Gastroesophageal sphincter (tissue), 4 donors: Measurements from ENCODE around the gene NNMT. TPM values are rescaled to one million over a fixed set of nuclear protein-coding genes. Genes with fewer than 3 reads are reported as not detected.

Source experiments
- ATAC-seq: fragments of 150-250 bp; one replicate; pipeline ENCODE4 v1.9.1; 2016; ENCODE audit warnings: mild to moderate bottlenecking, moderate library complexity
- H3K27ac ChIP-seq, 4 donors: fragments of 200-600 bp; sonication (generic) in 3 of 4; 1 replicate in 3 of 4; 2 replicates in 1 of 4; pipeline ENCODE4 v1.5.1; 2016 to 2019
- H3K27me3 ChIP-seq: fragments of 200-600 bp; sonication (generic); one replicate; pipeline ENCODE4 v1.5.1; 2019
- H3K36me3 ChIP-seq, 2 donors: fragments of 200-600 bp; sonication (generic); one replicate each; pipeline ENCODE4 v1.5.1; 2019; ENCODE audit warnings: control low read depth in 1 of 2
- H3K4me1 ChIP-seq, 3 donors: fragments of 200-600 bp; sonication (generic); 1 replicate in 2 of 3; 2 replicates in 1 of 3; pipeline ENCODE4 v1.5.1; 2016 to 2019; ENCODE audit warnings: control low read depth in 2 of 3
- H3K4me3 ChIP-seq, 2 donors: fragments of 200-600 bp; sonication (generic); one replicate each; pipeline ENCODE4 v1.5.1; 2019; ENCODE audit warnings: mild to moderate bottlenecking in 1 of 2, moderate library complexity in 1 of 2
- H3K9me3 ChIP-seq, 3 donors: fragments of 200-600 bp; sonication (generic); one replicate each; pipeline ENCODE4 v1.5.1; 2017 to 2019; ENCODE audit warnings: control low read depth in 2 of 3
- EP300 ChIP-seq: sonication (generic); formaldehyde crosslinking; IDR thresholded peaks from one replicate; pipeline ENCODE4 v1.6.1; 2017; ENCODE audit warnings: antibody characterized with exemption, mild to moderate bottlenecking
- POLR2A ChIP-seq, 2 donors: fragments of 450-650 bp; IDR thresholded peaks; one replicate each; pipeline ENCODE4 v1.6.1; 2017; ENCODE audit warnings: antibody characterized with exemption in 2 of 2, mild to moderate bottlenecking in 2 of 2, moderate library complexity in 1 of 2
- POLR2AphosphoS5 ChIP-seq: sonication (generic); formaldehyde crosslinking; IDR thresholded peaks from one replicate; pipeline ENCODE4 v1.6.1; 2017; ENCODE audit warnings: antibody characterized with exemption
- WGBS, 2 donors: methylation state at CpG; one replicate each; pipeline ENCODE4 v1.1.5; 2018; ENCODE audit warnings: low coverage in 1 of 2; 5-methylcytosine and 5-hydroxymethylcytosine counted together
- total RNA-seq, 4 donors: library from RNA; depleted of rRNA; stranded (reverse); fragments of >200 nt; gene quantifications; one replicate each; pipeline ENCODE4 v1.1.0, GENCODE V29; 2016
- TF ChIP-seq, protein P1 (sequence below), 4 experiments: fragments of 200-600 bp in 2 of 4; fragments of 450-650 bp in 2 of 4; sonication (generic) in 1 of 4; IDR thresholded peaks; one replicate each; pipeline ENCODE4 v1.5.1; 2017 to 2019; ENCODE audit warnings: antibody characterized with exemption in 4 of 4, mild to moderate bottlenecking in 2 of 4, moderate library complexity in 2 of 4

NNMT gene
- total RNA-seq, 4 donors from 2014 or later = 39.4 to 409 (median 243) TPM

DNA sequence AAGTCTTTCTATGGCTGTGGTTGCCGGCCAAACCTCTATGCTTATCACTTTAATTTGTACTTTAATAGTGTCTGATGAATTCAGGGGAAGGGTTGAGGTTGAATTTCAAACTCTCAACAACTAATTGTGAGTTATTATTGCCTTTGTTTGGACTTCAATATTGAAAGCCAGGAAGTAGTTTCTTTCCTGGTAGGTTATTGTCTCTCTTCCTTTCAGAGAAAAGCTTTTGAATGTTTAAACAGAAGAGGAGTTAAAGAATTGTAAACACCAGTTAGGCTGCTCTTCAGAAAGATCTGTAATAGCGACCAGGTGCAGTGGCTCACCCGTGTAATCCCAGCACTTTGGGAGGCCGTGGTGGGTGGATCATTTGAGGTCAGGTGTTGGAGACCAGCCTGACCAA is 22.2 kb downstream of the NNMT start:
- H3K27ac ChIP-seq = peak overlapping the region in 2 of 4 donors; percentile 0 to 41
- ATAC-seq = no peak

DNA sequence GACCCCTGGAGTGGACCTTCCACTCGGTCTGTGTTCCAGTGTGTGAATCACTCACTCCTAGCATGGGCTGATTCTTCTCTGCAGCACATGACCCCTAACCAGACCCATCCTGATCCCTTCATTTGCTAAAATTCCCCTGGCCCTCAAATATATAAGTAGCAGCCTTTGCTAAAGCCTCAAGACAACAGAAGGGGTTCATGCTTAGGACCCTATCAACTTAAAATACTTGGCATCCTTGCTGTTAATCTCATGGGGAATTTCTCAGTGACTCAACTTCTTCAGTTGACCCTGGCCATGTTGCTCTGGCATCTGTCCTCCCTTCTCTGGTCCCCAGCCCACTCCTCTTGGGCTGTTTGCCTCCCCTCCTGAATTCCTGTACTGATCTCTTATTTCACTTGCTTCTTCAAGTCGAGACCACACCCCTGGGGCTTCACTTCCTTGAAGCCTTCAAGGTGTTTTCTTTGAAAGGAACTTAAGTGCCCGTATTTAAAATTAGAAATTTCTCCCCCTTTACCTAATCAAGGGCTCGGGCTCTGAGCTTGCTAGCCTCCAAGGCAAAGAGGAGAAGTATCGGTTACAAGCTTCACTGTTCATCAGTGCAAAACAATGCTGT is 23.6 kb downstream of the NNMT start:
- no peak for ATAC-seq
- TF ChIP-seq EP300 = no peak
- TF ChIP-seq, protein P1, sequence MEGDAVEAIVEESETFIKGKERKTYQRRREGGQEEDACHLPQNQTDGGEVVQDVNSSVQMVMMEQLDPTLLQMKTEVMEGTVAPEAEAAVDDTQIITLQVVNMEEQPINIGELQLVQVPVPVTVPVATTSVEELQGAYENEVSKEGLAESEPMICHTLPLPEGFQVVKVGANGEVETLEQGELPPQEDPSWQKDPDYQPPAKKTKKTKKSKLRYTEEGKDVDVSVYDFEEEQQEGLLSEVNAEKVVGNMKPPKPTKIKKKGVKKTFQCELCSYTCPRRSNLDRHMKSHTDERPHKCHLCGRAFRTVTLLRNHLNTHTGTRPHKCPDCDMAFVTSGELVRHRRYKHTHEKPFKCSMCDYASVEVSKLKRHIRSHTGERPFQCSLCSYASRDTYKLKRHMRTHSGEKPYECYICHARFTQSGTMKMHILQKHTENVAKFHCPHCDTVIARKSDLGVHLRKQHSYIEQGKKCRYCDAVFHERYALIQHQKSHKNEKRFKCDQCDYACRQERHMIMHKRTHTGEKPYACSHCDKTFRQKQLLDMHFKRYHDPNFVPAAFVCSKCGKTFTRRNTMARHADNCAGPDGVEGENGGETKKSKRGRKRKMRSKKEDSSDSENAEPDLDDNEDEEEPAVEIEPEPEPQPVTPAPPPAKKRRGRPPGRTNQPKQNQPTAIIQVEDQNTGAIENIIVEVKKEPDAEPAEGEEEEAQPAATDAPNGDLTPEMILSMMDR (IDR thresholded peaks at IDR 0.05) = no peak
- TF ChIP-seq POLR2A (IDR thresholded peaks at IDR 0.05) = no peak
- no peak for TF ChIP-seq POLR2AphosphoS5
- H3K27me3 ChIP-seq = peaks cover 17% of the 10 kb centered on the region
- WGBS, 2 donors = 40 to 51% methylated on average over 1 to 3 of the region's 5 CpGs
- H3K4me3 ChIP-seq = no peak overlapping the region
- no peaks in the 10 kb centered on the region for H3K36me3 ChIP-seq
- peaks cover 0 to 18% (median 0%) of the 10 kb centered on the region in 3 donors for H3K4me1 ChIP-seq
- H3K9me3 ChIP-seq = no peaks in the 10 kb centered on the region
- H3K27ac ChIP-seq = no peak overlapping the region

More for the DNA sequence above, 22.2 kb downstream of the NNMT start:
- Histone ChIP-seq H3K9me3 (no peaks in the 10 kb centered on the region), H3K27me3 (peaks cover 24% of the 10 kb centered on the region), H3K36me3 (peaks cover 0 to 12% of the 10 kb centered on the region in 2 donors), H3K4me1 (peaks cover 0 to 18% (median 0%) of the 10 kb centered on the region in 3 donors), H3K4me3 (no peak overlapping the region)
- TF ChIP-seq POLR2A (IDR thresholded peaks at IDR 0.05) = no peak
- no peak for TF ChIP-seq POLR2AphosphoS5
- TF ChIP-seq, protein P1 (IDR thresholded peaks at IDR 0.05) = no peak
- no peak for TF ChIP-seq EP300
- WGBS, 2 donors = 38 to 48% methylated on average over 4 of the region's 4 CpGs

DNA sequence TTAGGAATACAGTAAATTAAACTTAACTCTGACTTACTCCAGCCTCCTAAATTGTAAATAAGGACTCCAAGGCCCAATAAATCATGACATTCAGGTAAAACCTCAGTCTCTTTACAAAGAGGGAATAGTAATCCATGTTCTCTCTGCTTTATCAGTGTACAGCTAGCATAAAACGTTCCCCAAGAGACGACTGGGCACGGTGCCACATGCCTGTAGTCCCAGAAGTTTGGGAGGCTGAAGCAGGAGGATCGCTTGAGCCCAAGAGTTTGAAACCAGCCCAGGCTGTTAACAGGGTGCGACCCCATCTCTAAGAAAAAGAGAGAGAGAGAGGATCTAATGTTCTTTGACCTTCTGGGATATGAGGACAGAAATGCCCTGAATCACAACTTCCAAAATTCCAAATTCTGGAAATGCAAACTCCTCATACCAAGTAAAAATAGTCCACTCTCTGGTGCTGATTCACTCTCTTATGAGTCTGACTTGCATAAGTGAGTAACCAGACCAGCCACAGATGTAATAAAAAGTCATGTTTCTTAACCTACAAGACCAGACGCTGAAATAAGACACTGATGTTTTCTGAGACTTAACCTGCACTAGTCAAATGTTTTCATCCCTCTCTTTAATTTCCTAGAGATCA is 25.5 kb downstream of the NNMT start:
- ATAC-seq = peak; percentile 54

DNA sequence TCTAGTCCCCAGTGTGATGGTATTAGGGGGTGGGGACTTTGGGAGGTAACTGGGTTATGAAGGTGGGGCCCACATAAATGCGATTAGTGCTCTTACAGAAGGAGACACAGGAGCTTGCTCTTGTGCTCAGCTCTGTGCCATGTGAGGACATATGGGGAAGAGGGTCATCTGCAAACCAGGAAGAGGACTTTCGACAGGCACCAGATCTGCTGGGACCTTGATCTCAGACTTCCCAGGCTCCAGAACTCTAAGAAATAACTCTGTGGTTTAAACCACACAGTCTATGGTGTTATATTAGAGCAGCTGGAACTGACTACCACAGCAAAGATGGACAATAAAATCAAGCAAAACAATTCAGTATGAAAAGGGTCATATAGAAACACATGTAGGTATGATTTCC is 26.7 kb downstream of the NNMT start:
- H3K9me3 ChIP-seq = no peaks in the 10 kb centered on the region
- H3K4me3 ChIP-seq = no peak overlapping the region
- no peak for TF ChIP-seq POLR2AphosphoS5
- no peak for TF ChIP-seq POLR2A (IDR thresholded peaks at IDR 0.05)
- TF ChIP-seq, protein P1 (IDR thresholded peaks at IDR 0.05) = no peak
- no peak for TF ChIP-seq EP300
- peaks cover 7% of the 10 kb centered on the region for H3K27me3 ChIP-seq
- peaks cover 0 to 3% (median 0%) of the 10 kb centered on the region in 3 donors for H3K4me1 ChIP-seq
- WGBS, 2 donors = 90 to 100% methylated on average over 1 to 2 of the region's 2 CpGs
- H3K36me3 ChIP-seq = no peaks in the 10 kb centered on the region
- ATAC-seq = no peak
- H3K27ac ChIP-seq = no peak overlapping the region

More for the DNA sequence above, 25.5 kb downstream of the NNMT start:
- no peaks in the 10 kb centered on the region for H3K36me3 ChIP-seq
- WGBS, 2 donors = 54 to 57% methylated on average over 1 to 6 of the region's 6 CpGs
- H3K9me3 ChIP-seq = no peaks in the 10 kb centered on the region
- H3K4me1 ChIP-seq = peaks cover 0 to 11% (median 0%) of the 10 kb centered on the region in 3 donors
- peak; percentile 24 for TF ChIP-seq POLR2AphosphoS5
- no peak for TF ChIP-seq EP300
- no peak overlapping the region for H3K27ac ChIP-seq
- H3K4me3 ChIP-seq = no peak overlapping the region
- H3K27me3 ChIP-seq = peaks cover 7% of the 10 kb centered on the region

DNA sequence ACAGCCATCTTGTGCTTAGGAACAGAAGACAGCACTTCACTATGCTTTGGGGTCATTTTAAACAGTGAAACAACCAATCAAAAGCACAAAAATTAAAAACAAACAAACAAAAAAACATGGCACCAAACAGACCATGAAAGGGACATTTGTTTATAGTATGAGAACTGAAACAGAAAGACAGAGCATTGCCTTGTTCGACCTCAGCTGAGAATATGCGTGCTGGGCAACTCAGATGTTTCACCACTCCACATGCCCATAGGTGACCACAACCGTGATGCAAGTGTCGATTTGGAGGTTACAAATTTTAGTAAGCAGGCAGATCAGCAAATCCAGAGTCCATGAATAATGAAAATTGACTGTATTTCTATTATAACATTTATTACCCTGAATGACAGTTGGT is 30.0 kb downstream of the NNMT start:
- no peak for ATAC-seq
- TF ChIP-seq POLR2A (IDR thresholded peaks at IDR 0.05) (no peak), EP300 (no peak)
- TF ChIP-seq, protein P1 (IDR thresholded peaks at IDR 0.05) = no peak

More for the DNA sequence above, 30.0 kb downstream of the NNMT start:
- peaks cover 7% of the 10 kb centered on the region for H3K27me3 ChIP-seq
- peaks cover 0 to 28% (median 0%) of the 10 kb centered on the region in 3 donors for H3K9me3 ChIP-seq
- H3K27ac ChIP-seq = no peak overlapping the region
- H3K4me1 ChIP-seq = no peaks in the 10 kb centered on the region
- WGBS, 2 donors = 80 to 93% methylated on average over 4 of the region's 4 CpGs
- H3K4me3 ChIP-seq = no peak overlapping the region
- no peaks in the 10 kb centered on the region for H3K36me3 ChIP-seq
